HepG2 (cell line): ENCODE measurements around the gene TRPV2. TPM values are rescaled to one million over a fixed set of nuclear protein-coding genes. Genes with fewer than 3 reads are reported as not detected.

ENCODE experiments used
- ATAC-seq: fragments of 200-7000 bp; cut with Tn5 transposase; 3 replicates; pipeline ENCODE4 v1.9.1; 2020; ENCODE audit warnings: mild to moderate bottlenecking, moderate library complexity
- BruUV-seq: library from RNA; stranded (reverse); fragments of 400-500 nt; replicated peaks from 2 replicates; lab custom pipeline; 2021; lab: Mats Ljungman, UMichigan
- CTCF ChIA-PET: fragments of 300-600 bp; formaldehyde crosslinking; extraction: SDS; loops from one replicate; lab custom pipeline; 2021; ENCODE audit warnings: low total read pairs, inconsistent platforms, low intra/inter-chr PET ratio; lab: Yijun Ruan, JAX
- POLR2A ChIA-PET: fragments of 350-600 bp; sonication (Branson Sonifier 250); formaldehyde crosslinking; loops from one replicate; lab custom pipeline; 2020; ENCODE audit warnings: antibody characterized with exemption, inconsistent platforms; lab: Yijun Ruan, JAX
- DNase-seq: peaks from one replicate; pipeline ENCODE4 v3.0.0-alpha.2; 2015; ENCODE audit warnings: low spot score
- FAIRE-seq: peaks from 3 replicates; lab custom pipeline; 2011; peaks lifted over from hg19 to GRCh38; lab: Jason Lieb, UNC
- H2AFZ ChIP-seq: one replicate; pipeline ENCODE4 v1.6.1; 2011; ENCODE audit warnings: low read length, inconsistent platforms
- H3K27ac ChIP-seq: fragments of 300-600 bp; 3 replicates; pipeline ENCODE4 v1.8.0; 2011; ENCODE audit warnings: mixed run types, mild to moderate bottlenecking, mixed read lengths, low read length, inconsistent platforms; ENCODE audit not compliant: insufficient read depth; ENCODE audit errors: extremely low read length
- H3K27me3 ChIP-seq, 2 experiments: fragments of 200-600 bp in 1 of 2; 2 replicates in 1 of 2; 3 replicates in 1 of 2; pipeline versions ENCODE4 v1.6.0 to v1.8.0; 2011; ENCODE audit warnings: low read length in 2 of 2, mild to moderate bottlenecking in 2 of 2, moderate library complexity in 2 of 2, inconsistent platforms in 1 of 2; ENCODE audit not compliant: insufficient read depth in 2 of 2, control insufficient read depth in 1 of 2
- H3K36me3 ChIP-seq, 2 experiments: fragments of 200-600 bp in 1 of 2; replicated peaks in 1 of 2; 2 replicates in 1 of 2; 3 replicates in 1 of 2; pipeline versions ENCODE4 v1.5.1 to v1.8.0; 2011; ENCODE audit warnings: low read length in 2 of 2, inconsistent platforms in 1 of 2; ENCODE audit not compliant: insufficient read depth in 2 of 2, control insufficient read depth in 1 of 2
- H3K4me1 ChIP-seq: 2 replicates; pipeline ENCODE4 v1.5.1; 2012; ENCODE audit warnings: low read length, inconsistent platforms; ENCODE audit not compliant: insufficient read depth
- H3K4me2 ChIP-seq: 2 replicates; pipeline ENCODE4 v1.6.0; 2011; ENCODE audit warnings: low read depth, low read length, inconsistent platforms
- H3K4me3 ChIP-seq, 3 experiments: fragments of 200-600 bp in 1 of 3; sonication (generic), shearing (Covaris generic) in 1 of 3; replicated peaks in 1 of 3; 2 replicates each; pipeline ENCODE4 v1.5.1; 2011 to 2016; ENCODE audit warnings: low read length in 3 of 3, inconsistent platforms in 2 of 3, low read depth in 2 of 3, mild to moderate bottlenecking in 2 of 3, control low read depth in 1 of 3, mixed read lengths in 1 of 3; ENCODE audit not compliant: insufficient read depth in 1 of 3
- H3K79me2 ChIP-seq: one replicate; pipeline ENCODE4 v1.6.1; 2011; ENCODE audit warnings: low read length, inconsistent platforms; ENCODE audit not compliant: insufficient read depth
- H3K9ac ChIP-seq: 2 replicates; pipeline ENCODE4 v1.6.0; 2011; ENCODE audit warnings: mild to moderate bottlenecking, low read depth, low read length, inconsistent platforms; ENCODE audit not compliant: insufficient read depth
- H3K9me3 ChIP-seq: 2 replicates; pipeline ENCODE4 v1.5.1; 2012; ENCODE audit warnings: mild to moderate bottlenecking, low read length
- H4K20me1 ChIP-seq: 2 replicates; pipeline ENCODE4 v1.6.0; 2011; ENCODE audit warnings: inconsistent platforms, mild to moderate bottlenecking, low read length, moderate library complexity; ENCODE audit not compliant: insufficient read depth
- LCORL ChIP-seq, 2 experiments: fragments of 450-650 bp in 1 of 2; sonication (generic) in 1 of 2; formaldehyde crosslinking in 1 of 2; IDR thresholded peaks; 2 replicates each; pipeline versions ENCODE4 v1.5.0 to v1.6.1; 2017 to 2020; ENCODE audit warnings: antibody characterized with exemption in 1 of 2, missing genetic modification reagents in 1 of 2
- ZBTB42 ChIP-seq: sonication (generic); formaldehyde crosslinking; IDR thresholded peaks from 2 replicates; pipeline ENCODE4 v1.5.0; 2020; ENCODE audit warnings: mild to moderate bottlenecking, missing genetic modification reagents
- ZMYM3 ChIP-seq: sonication (generic); formaldehyde crosslinking; IDR thresholded peaks from 2 replicates; pipeline ENCODE4 v1.5.1; 2020; ENCODE audit warnings: mild to moderate bottlenecking, missing genetic modification reagents
- ZNF430 ChIP-seq: sonication (generic); formaldehyde crosslinking; IDR thresholded peaks from 2 replicates; pipeline ENCODE4 v1.9.0; 2021; ENCODE audit warnings: mild to moderate bottlenecking, missing genetic modification reagents
- ZNF687 ChIP-seq: sonication (generic); formaldehyde crosslinking; IDR thresholded peaks from 2 replicates; pipeline ENCODE4 v1.5.1; 2020; ENCODE audit warnings: mild to moderate bottlenecking, missing genetic modification reagents, moderate library complexity
- WGBS: methylation state at CpG from one replicate; pipeline ENCODE4 v1.1.6; 2017; ENCODE audit warnings: low lambda C conversion rate; 5-methylcytosine and 5-hydroxymethylcytosine counted together
- in situ Hi-C: cut with HindIII; loops from 2 replicates; pipeline ENCODE4 v1.10.0; 2017; ENCODE audit warnings: low pct_unique_long_range_greater_than_20kb; ENCODE audit not compliant: extremely low pct_ligation_motif_present
- intact Hi-C: fragments of 100-400 bp; cut with micrococcal nuclease; formaldehyde crosslinking; loops from one replicate; pipeline ENCODE4 v1.10.0; 2022; ENCODE audit not compliant: unreplicated experiment
- polyA plus RNA-seq, 8 experiments: library from polyadenylated mRNA; depleted of rRNA in 3 of 8; stranded (reverse) in 7 of 8; unstranded in 1 of 8; fragments of >200 nt; fragmentation: Illumina TruSeq in 4 of 8; extraction: Trizol in 4 of 8; gene quantifications; 2 replicates each; pipeline versions ENCODE4 v1.2.1 to v1.2.3, GENCODE V29; 2011 to 2016; ENCODE audit warnings: low read depth in 4 of 8, missing spikeins in 1 of 8, mixed read lengths in 1 of 8; ENCODE audit not compliant: insufficient read depth in 1 of 8
- total RNA-seq, 5 experiments: library from RNA; depleted of rRNA; stranded (reverse); fragments of >200 nt; fragmentation: Illumina TruSeq; extraction: Trizol; gene quantifications; 2 replicates each; pipeline ENCODE4 v1.2.3, GENCODE V29; 2016; ENCODE audit warnings: low read depth in 1 of 5

Gene TRPV2
- total and polyA plus RNA-seq, 2 of the 13 experiments (the other 11 are each of a cell fraction or from before 2014, with no cell fraction given): 13.6 to 21.3 TPM

GRCh38 chr17:16433514-16433913 lies 18.1 kb downstream of the TRPV2 start:
- Histone ChIP-seq H3K27ac (no peak overlapping the region), H3K9ac (no peak overlapping the region), H3K4me1 (peaks cover 43% of the 10 kb centered on the region), H3K27me3 (no peaks in the 10 kb centered on the region), H3K9me3 (no peaks in the 10 kb centered on the region), H3K4me2 (no peak overlapping the region), H3K4me3 (no peak overlapping the region), H3K36me3 (no peaks in the 10 kb centered on the region), H2AFZ (no peak overlapping the region), H3K79me2 (no peaks in the 10 kb centered on the region), H4K20me1 (no peaks in the 10 kb centered on the region)
- intact Hi-C loops (no loop called here), in situ Hi-C loops (no loop called here)
- BruUV-seq: no TSS peak
- ATAC-seq: no peak
- TF ChIP-seq LCORL (IDR thresholded peaks at IDR 0.05): peak; percentile 32; the same call in 1 of the 2 replicates
- no peak for TF ChIP-seq LCORL (CRISPR knock-in tag; IDR thresholded peaks at IDR 0.05)
- no peak for TF ChIP-seq ZMYM3
- FAIRE-seq: no peak
- CTCF ChIA-PET: no interaction called here
- 77% methylated on average over 4 of the region's 5 CpGs for WGBS
- no peak for DNase-seq
- POLR2A ChIA-PET: interaction anchor here (1.5 kb wide), 1 partner anchor 19 kb away, joined by 3 read pairs; no protein-coding TSS in a partner anchor

GRCh38 chr17:16434662-16435061 lies 19.3 kb downstream of the TRPV2 start:
- 60% methylated on average over 4 of the region's 8 CpGs for WGBS
- TF ChIP-seq ZBTB42 (CRISPR knock-in tag) (no peak), ZNF430 (no peak), ZNF687 (CRISPR knock-in tag) (peak; percentile 36; the same call in 1 of the 2 replicates)
- TF ChIP-seq, all 625 proteins: peak for 1
- CTCF ChIA-PET: no interaction called here
- in situ Hi-C loops (no loop called here), intact Hi-C loops (no loop called here)
- Histone ChIP-seq H3K9ac (no peak overlapping the region), H3K4me2 (peak overlapping the region; percentile 78), H2AFZ (no peak overlapping the region), H3K79me2 (peaks cover 9% of the 10 kb centered on the region), H4K20me1 (peaks cover 2% of the 10 kb centered on the region; the same call in 1 of the 2 replicates), H3K4me1 (peaks cover 41% of the 10 kb centered on the region), H3K27ac (peak overlapping the region; percentile 1), H3K9me3 (no peaks in the 10 kb centered on the region), H3K4me3 (0 out of 6 replicates have a peak overlapping the region, but pooled peaks of 1 of the 3 experiments have one; percentile 2), H3K36me3 (peaks cover 0 to 2% of the 10 kb centered on the region in 2 experiments; a peak in 1 of 5 replicates), H3K27me3 (no peaks in the 10 kb centered on the region; a peak in 1 of 5 replicates)
- DNase-seq (no peak), ATAC-seq (peak; percentile 16), FAIRE-seq (no peak)
- no TSS peak for BruUV-seq
- POLR2A ChIA-PET: interaction anchor here (1.5 to 2.8 kb wide), 2 partner anchors 11 to 20 kb away, joined by 3 to 25 read pairs; no protein-coding TSS in a partner anchor
